ENCODE measurements around the gene MDH1.

DNA sequence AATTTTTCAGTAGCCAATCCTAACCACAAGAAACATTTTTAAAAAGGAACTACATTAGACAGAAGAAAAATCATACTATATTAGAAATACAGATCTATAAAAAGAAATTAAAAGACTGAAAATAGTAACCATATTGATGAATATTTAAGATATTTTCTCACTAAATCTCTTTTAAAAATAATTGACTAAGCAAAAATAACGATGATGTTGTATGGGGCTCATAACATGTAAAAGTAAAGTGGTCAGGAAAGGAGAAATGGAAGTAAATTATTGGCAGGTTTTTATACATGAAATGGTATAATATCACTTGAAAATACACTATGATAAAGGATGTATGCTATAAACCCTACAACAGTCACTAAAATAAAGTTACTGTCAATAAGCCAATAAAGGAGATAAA, 5.9 kb upstream of the MDH1 start:
- TF ChIP-seq, protein P1, sequence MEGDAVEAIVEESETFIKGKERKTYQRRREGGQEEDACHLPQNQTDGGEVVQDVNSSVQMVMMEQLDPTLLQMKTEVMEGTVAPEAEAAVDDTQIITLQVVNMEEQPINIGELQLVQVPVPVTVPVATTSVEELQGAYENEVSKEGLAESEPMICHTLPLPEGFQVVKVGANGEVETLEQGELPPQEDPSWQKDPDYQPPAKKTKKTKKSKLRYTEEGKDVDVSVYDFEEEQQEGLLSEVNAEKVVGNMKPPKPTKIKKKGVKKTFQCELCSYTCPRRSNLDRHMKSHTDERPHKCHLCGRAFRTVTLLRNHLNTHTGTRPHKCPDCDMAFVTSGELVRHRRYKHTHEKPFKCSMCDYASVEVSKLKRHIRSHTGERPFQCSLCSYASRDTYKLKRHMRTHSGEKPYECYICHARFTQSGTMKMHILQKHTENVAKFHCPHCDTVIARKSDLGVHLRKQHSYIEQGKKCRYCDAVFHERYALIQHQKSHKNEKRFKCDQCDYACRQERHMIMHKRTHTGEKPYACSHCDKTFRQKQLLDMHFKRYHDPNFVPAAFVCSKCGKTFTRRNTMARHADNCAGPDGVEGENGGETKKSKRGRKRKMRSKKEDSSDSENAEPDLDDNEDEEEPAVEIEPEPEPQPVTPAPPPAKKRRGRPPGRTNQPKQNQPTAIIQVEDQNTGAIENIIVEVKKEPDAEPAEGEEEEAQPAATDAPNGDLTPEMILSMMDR (IDR thresholded peaks at IDR 0.05) = no peak
- TF ChIP-seq EZH2 (IDR thresholded peaks at IDR 0.05; ENCODE audit: borderline replicate concordance, insufficient read depth, low read depth, low read length, poor library complexity, severe bottlenecking) = no peak

Data from B cell (primary cell).